ENCODE results near the gene LCN6. TPM values are rescaled to one million over a fixed set of nuclear protein-coding genes. Genes with fewer than 3 reads are reported as not detected.

LCN6 gene
- total and polyA plus RNA-seq, 9 of the 15 experiments (the other 6 are each of a cell fraction or from before 2014, with no cell fraction given), result 0.10 to 0.45 (median 0.37) TPM; not detected in 5

- 0 out of 4 replicates have a peak, but pooled peaks of 1 of the 2 experiments have one; percentile 9 for TF ChIP-seq UBTF (IDR thresholded peaks at IDR 0.05; ENCODE audit: borderline replicate concordance in 1 of 2, low read depth in 2 of 2, low read length in 2 of 2)
- peak; percentile 68; the same call in 1 of the 2 replicates for TF ChIP-seq ZBTB7A (IDR thresholded peaks at IDR 0.05; ENCODE audit: borderline replicate concordance, control insufficient read depth, low read depth, low read length)
- TF ChIP-seq USF1 (CRISPR knock-in tag; IDR thresholded peaks at IDR 0.05), result peak; percentile 38; the same call in 1 of the 2 replicates
- TF ChIP-seq TAF1 (IDR thresholded peaks at IDR 0.05; ENCODE audit: control insufficient read depth, extremely low read depth, insufficient read depth, low read length, severe bottlenecking), result peak; percentile 3
- peak; percentile 32 for TF ChIP-seq ZFX (CRISPR knock-in tag; IDR thresholded peaks at IDR 0.05)
Observed at GRCh38 chr9:136712690-136713544, 35.4 kb downstream of the LCN6 start (continued).

Measured in K562 (cell line).